ENCODE results near the gene GPR83.

- TF ChIP-seq POLR2A (IDR thresholded peaks at IDR 0.05; ENCODE audit: low read depth, low read length) (no peak), TAF1 (IDR thresholded peaks at IDR 0.05; ENCODE audit: low read depth, low read length) (no peak), POLR2AphosphoS5 (IDR thresholded peaks at IDR 0.05; ENCODE audit: low read depth, low read length) (no peak), SPI1 (IDR thresholded peaks at IDR 0.05; ENCODE audit: low read depth, low read length) (no peak), POU2F2 (IDR thresholded peaks at IDR 0.05; ENCODE audit: low read depth, low read length) (no peak)
These were observed 1.2 kb downstream of the GPR83 start for GRCh38 chr11:94400050-94400449.

Data from GM12891 (cell line).